GM12878 (cell line): ENCODE results near the gene SNED1.

Source experiments
- CTCF ChIP-seq, 3 experiments: IDR thresholded peaks in 2 of 3; conservative IDR thresholded peaks in 1 of 3; 2 replicates each; pipeline ENCODE4 v1.5.1; 2011; ENCODE audit warnings: low read depth in 3 of 3, low read length in 3 of 3, mild to moderate bottlenecking in 3 of 3, control low read depth in 2 of 3, moderate library complexity in 2 of 3, inconsistent platforms in 1 of 3, mixed read lengths in 1 of 3; ENCODE audit not compliant: control insufficient read depth in 2 of 3, insufficient read depth in 1 of 3; ENCODE audit errors: extremely low read depth in 1 of 3
- IRF3 ChIP-seq: fragments of 450-650 bp; IDR thresholded peaks from 2 replicates; pipeline ENCODE4 v1.6.1; 2014; ENCODE audit warnings: mild to moderate bottlenecking
- LARP7 ChIP-seq: fragments of 450-650 bp; IDR thresholded peaks from 2 replicates; pipeline ENCODE4 v1.6.1; 2017; ENCODE audit warnings: mild to moderate bottlenecking
- MAX ChIP-seq: IDR thresholded peaks from 2 replicates; pipeline ENCODE4 v1.6.1; 2012; ENCODE audit warnings: low read depth, low read length, improper control_type of control experiment
- MTA2 ChIP-seq: fragments of 450-650 bp; IDR thresholded peaks from 2 replicates; pipeline ENCODE4 v1.6.1; 2016; ENCODE audit warnings: low read depth, mild to moderate bottlenecking, moderate library complexity
- REST ChIP-seq: IDR thresholded peaks from 2 replicates; pipeline ENCODE4 v1.6.1; 2012; ENCODE audit warnings: mild to moderate bottlenecking, low read depth, low read length
- TAF1 ChIP-seq: IDR thresholded peaks from 2 replicates; pipeline ENCODE4 v1.6.1; 2011; ENCODE audit warnings: mild to moderate bottlenecking, low read depth, low read length, borderline replicate concordance
- YBX1 ChIP-seq: fragments of 450-650 bp; IDR thresholded peaks from 2 replicates; pipeline ENCODE4 v1.6.1; 2016; ENCODE audit warnings: antibody characterized with exemption

GRCh38 chr2:241080405-241081189 is 82.2 kb downstream of the SNED1 start:
- TF ChIP-seq MAX, result no peak
- no peak for TF ChIP-seq IRF3
- TF ChIP-seq MTA2, result no peak
- TF ChIP-seq REST, result no peak
- TF ChIP-seq YBX1, result no peak
- no peak for TF ChIP-seq TAF1
- no peak for TF ChIP-seq CTCF (IDR thresholded peaks at IDR 0.05 in 2 of 3, conservative IDR thresholded peaks at IDR 0.05 in 1 of 3; ENCODE audit: control insufficient read depth in 2 of 3, extremely low read depth in 1 of 3, insufficient read depth in 1 of 3, low read depth in 3 of 3, low read length in 3 of 3)
- no peak for TF ChIP-seq LARP7
